BE2C (cell line): ENCODE results near the gene LRRC4C.

Experiments used
- DNase-seq: peaks from one replicate; pipeline ENCODE4 v3.0.0-alpha.2; 2020
- H3K27me3 ChIP-seq: fragments of 250-450 bp; sonication (Bioruptor Pico); 2 replicates; pipeline ENCODE4 v1.5.1; 2020; ENCODE audit warnings: mild to moderate bottlenecking
- H3K36me3 ChIP-seq: fragments of 250-450 bp; sonication (Bioruptor Pico); 2 replicates; pipeline ENCODE4 v1.5.1; 2020; ENCODE audit warnings: mild to moderate bottlenecking
- H3K4me1 ChIP-seq: fragments of 250-450 bp; sonication (Bioruptor Pico); 2 replicates; pipeline ENCODE4 v1.5.1; 2020
- H3K4me3 ChIP-seq: 2 replicates; pipeline ENCODE4 v1.5.1; 2011; ENCODE audit warnings: low read depth, low read length
- H3K9me3 ChIP-seq: fragments of 250-450 bp; sonication (Bioruptor Pico); 2 replicates; pipeline ENCODE4 v1.5.1; 2020
- TF ChIP-seq, protein P1 (sequence below): IDR thresholded peaks from 2 replicates; pipeline ENCODE4 v1.5.1; 2012; ENCODE audit warnings: mild to moderate bottlenecking, low read depth, low read length

The LRRC4C gene

DNA sequence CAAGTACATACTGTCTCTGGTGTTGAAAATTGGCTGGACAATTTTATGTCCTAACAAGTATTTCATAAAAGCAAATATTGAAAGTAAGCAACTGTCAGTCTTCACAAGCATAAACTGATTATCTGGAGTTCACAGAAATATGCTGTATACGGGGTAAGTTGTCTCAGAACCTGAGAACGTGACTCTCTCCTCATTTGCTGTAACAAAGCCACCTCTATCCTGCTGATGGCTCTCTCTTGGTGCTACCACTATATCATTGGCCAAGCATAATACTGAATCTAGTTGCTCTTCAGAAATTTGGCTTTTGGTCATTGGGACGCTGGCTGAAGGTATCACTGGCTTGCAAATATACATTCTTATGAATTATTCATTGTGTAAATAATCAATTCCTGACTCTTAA is 1078.0 kb downstream of the LRRC4C start:
- no peaks in the 10 kb centered on the region for H3K27me3 ChIP-seq
- no peaks in the 10 kb centered on the region for H3K4me1 ChIP-seq
- TF ChIP-seq, protein P1, sequence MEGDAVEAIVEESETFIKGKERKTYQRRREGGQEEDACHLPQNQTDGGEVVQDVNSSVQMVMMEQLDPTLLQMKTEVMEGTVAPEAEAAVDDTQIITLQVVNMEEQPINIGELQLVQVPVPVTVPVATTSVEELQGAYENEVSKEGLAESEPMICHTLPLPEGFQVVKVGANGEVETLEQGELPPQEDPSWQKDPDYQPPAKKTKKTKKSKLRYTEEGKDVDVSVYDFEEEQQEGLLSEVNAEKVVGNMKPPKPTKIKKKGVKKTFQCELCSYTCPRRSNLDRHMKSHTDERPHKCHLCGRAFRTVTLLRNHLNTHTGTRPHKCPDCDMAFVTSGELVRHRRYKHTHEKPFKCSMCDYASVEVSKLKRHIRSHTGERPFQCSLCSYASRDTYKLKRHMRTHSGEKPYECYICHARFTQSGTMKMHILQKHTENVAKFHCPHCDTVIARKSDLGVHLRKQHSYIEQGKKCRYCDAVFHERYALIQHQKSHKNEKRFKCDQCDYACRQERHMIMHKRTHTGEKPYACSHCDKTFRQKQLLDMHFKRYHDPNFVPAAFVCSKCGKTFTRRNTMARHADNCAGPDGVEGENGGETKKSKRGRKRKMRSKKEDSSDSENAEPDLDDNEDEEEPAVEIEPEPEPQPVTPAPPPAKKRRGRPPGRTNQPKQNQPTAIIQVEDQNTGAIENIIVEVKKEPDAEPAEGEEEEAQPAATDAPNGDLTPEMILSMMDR = no peak
- H3K9me3 ChIP-seq = no peaks in the 10 kb centered on the region
- no peaks in the 10 kb centered on the region for H3K36me3 ChIP-seq
- DNase-seq = no peak
- no peak overlapping the region for H3K4me3 ChIP-seq

GRCh38 chr11:40380835-40381234 is 1078.6 kb downstream of the LRRC4C start:
- no peak for DNase-seq
- TF ChIP-seq, protein P1 = no peak
- no peaks in the 10 kb centered on the region for H3K4me1 ChIP-seq
- H3K36me3 ChIP-seq = no peaks in the 10 kb centered on the region
- no peaks in the 10 kb centered on the region for H3K9me3 ChIP-seq
- H3K27me3 ChIP-seq = no peaks in the 10 kb centered on the region
- no peak overlapping the region for H3K4me3 ChIP-seq

DNA sequence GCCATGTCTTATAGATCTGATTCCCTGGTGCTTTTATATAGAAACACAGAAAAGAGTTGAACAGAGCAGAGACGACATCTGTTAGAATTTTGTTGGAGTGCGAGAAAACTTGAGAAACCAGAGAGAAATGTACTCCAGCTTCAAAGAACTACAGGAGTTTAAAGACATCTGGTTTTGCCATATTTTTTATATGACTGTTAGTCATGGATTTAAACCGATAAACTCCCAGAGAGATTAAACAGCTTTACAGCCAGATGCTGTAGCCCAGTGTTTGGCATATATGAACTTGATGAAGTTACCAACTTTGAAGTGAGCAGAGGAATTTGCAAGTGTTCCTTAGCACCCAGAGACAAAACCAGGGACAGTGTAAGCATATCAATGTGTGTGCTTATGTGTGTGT is 1083.1 kb downstream of the LRRC4C start:
- Histone ChIP-seq H3K4me1 (no peaks in the 10 kb centered on the region), H3K36me3 (no peaks in the 10 kb centered on the region), H3K9me3 (no peaks in the 10 kb centered on the region), H3K4me3 (no peak overlapping the region), H3K27me3 (no peaks in the 10 kb centered on the region)
- DNase-seq = no peak
- TF ChIP-seq, protein P1 = no peak

- TF ChIP-seq, protein P1 = no peak
- Histone ChIP-seq H3K9me3 (no peaks in the 10 kb centered on the region), H3K36me3 (no peaks in the 10 kb centered on the region), H3K4me1 (no peaks in the 10 kb centered on the region), H3K4me3 (no peak overlapping the region), H3K27me3 (no peaks in the 10 kb centered on the region)
- no peak for DNase-seq
Measured at GRCh38 chr11:40370821-40371616, 1088.4 kb downstream of the LRRC4C start.

- TF ChIP-seq, protein P1 = no peak
- Histone ChIP-seq H3K36me3 (no peaks in the 10 kb centered on the region), H3K9me3 (no peaks in the 10 kb centered on the region), H3K27me3 (no peaks in the 10 kb centered on the region), H3K4me1 (no peaks in the 10 kb centered on the region), H3K4me3 (no peak overlapping the region)
- no peak for DNase-seq
Measured at GRCh38 chr11:40360206-40360798, 1099.2 kb downstream of the LRRC4C start.

DNA sequence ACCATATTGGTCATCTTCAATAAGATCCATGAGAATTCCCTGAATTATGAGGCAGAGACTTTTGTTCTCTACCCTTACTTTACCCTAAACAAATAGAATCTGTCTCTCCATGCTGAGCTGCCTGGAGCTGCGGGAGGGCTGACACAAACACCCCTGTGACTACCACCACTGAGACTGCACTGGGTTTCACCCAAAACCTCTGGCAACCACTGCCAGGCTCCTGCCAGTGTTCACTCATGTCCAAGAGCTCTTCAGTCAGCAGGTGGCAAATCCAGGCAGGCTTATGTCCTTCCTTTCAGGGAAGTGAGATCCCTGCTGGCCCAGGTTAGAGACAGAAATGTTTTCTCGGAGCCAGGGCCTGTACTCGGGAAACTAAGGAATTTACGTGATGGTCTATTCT is 1105.3 kb downstream of the LRRC4C start:
- Histone ChIP-seq H3K9me3 (no peaks in the 10 kb centered on the region), H3K27me3 (no peaks in the 10 kb centered on the region), H3K4me1 (no peaks in the 10 kb centered on the region), H3K36me3 (no peaks in the 10 kb centered on the region), H3K4me3 (no peak overlapping the region)
- no peak for DNase-seq
- TF ChIP-seq, protein P1 = no peak
